NCI-H2171 treated with DMSO at 0.1 percent for 48 hours (cell line): ENCODE data around the gene TLX1.
A peak's percentile ranks its signal among the peaks of the same experiment; 100 is the strongest.

Experiments
- DNase-seq: peaks from one replicate; lab custom pipeline; 2025; lab: John Stamatoyannopoulos, UW

TLX1 gene

GRCh38 chr10:101134299-101135127, 3.4 kb downstream of the TLX1 start:
- DNase-seq, result no peak

- DNase-seq, result no peak
Measured at GRCh38 chr10:101135141-101136006, 4.3 kb downstream of the TLX1 start.

GRCh38 chr10:101136007-101136707, 5.1 kb downstream of the TLX1 start:
- no peak for DNase-seq

- DNase-seq, result no peak
Measured at GRCh38 chr10:101136708-101137121, 5.6 kb downstream of the TLX1 start.

DNA sequence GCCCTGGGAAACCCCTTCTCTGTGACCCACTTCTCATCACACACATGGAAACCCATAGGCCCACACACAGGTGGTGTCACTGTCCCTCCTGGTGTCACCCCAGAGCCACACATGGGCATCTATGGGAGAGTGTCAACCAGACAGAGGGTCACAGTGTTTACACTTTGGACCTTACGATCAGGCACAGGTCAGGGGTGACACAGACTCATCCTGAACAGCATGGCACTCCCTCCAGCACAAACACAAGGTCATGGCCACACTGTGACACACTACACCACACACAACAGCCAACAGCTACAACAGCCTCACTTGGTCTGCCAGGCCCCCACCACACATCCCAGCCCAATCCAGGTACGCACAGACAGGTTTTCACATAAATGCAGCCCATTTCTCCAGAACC, 6.2 kb downstream of the TLX1 start:
- DNase-seq, result no peak

DNA sequence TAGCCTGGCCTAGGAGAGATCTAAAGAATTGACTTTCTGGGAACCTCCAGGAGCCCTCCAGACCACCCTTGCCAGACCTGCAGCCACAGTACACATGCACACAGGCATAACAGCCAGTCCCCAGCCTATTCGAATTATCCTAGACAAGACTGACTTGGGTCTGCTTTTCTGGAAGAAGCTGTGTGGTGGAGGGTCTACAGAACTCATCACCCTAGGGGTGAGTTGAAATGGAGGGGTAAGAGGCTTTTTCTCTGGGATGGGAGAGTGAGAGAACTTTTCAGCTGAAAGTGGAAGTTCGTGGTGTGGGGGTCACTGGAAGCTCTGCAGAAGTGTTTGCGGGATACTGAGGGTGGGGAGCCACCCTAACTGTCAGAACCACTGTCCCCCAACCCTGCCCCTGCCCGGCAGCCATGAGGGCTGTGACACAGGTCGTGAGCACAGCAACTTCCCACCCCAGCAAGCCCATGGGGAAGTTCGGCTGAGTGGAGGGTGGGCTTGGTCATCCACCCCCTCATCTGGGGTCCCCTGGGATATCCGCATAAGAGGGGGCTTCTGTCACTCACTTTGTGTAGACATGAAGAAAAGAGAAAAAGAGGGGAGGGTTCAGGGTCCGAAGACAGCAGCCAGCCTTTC, 7.8 kb downstream of the TLX1 start:
- no peak for DNase-seq

- no peak for DNase-seq
Measured at GRCh38 chr10:101139421-101139911, 8.4 kb downstream of the TLX1 start.

DNA sequence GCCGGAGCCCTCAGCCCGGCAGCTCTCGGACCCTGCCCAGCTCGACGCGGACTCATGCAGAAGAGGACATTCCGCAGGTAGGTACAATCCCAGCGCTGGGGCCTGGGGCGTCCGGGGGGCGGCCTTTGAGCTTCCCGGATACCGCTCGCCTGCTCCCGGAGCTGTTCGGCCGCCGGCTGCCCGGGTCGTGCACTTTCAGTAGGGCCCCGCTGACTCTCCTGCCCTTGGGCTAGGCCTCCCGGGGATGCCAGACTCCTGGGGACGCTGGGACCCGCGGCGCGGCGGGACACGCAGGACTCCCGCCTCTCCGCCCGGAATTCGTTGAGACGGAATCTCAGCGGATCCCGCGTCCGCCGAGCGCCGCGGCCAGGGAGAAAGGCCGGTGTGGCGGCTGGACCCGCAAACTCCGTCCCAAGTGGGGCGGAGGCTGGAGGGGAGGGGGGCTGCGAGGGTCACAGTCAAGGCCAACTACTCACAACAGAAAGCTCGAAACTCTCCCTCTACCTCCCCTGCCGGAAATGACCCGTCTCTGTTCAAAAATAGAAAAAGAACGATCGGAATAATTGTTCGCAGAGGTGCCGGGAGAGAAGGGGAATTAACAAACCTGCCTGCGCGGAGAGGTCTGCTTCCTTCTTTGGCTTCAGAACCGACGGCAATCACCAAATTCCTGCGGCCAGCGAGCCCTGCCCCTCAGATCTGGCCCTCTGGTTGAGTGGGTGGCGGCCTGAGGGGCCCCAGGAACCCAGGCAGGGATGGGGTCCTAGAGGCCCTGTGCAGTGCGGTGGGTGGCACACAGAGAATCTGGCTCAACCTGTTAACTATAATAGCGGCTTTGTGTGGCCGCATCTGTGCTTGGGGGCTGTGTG, 9.2 kb downstream of the TLX1 start:
- no peak for DNase-seq

GRCh38 chr10:101140950-101141615, 10.0 kb downstream of the TLX1 start:
- no peak for DNase-seq

DNA sequence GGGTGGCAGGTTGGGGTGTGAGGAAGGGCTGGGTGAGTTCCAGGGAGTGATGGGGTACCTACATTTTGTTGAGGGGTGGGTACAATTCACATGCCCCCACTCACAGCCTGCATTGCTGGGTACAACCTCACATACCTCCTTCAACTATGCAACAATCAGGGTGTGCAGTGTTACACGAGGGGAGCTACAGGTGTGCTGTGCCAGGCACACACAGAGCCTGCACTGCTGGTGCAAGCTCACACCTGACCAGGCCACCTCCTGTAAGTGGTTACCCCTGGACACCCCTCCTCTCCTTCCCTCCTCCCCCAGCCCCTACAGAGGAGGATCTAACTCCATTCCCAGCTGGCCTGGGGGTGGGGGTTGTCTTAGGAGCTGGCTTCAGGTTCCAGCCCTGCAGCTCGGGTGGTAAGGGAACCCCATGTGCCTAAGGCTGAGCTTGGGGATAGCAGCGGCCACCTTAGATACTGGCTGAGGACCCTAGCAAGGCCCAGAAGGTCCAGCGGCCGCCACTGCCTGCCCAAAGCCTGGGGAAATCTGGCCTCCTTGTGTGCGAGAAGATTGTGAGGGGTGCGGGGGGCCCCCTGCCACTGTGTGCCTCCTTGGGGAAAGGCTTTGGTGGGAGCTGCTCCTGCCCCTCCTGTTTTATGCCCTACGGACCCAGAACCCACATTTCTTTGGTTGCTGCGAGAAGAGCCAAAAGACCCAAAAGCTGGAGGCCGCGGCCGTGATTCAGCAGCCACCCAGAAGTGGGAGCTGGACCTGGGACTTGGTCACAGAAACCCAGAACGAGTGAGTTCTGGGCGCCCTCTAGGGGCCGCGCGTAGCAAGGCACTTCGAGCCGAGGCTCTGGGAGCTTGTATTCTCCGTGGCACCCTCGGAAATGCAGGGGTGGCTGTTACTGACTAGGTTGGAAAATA, 10.8 kb downstream of the TLX1 start:
- DNase-seq, result peak; percentile 68

GRCh38 chr10:101142533-101143344, 11.6 kb downstream of the TLX1 start:
- no peak for DNase-seq

GRCh38 chr10:101143345-101143630, 12.2 kb downstream of the TLX1 start:
- no peak for DNase-seq

DNA sequence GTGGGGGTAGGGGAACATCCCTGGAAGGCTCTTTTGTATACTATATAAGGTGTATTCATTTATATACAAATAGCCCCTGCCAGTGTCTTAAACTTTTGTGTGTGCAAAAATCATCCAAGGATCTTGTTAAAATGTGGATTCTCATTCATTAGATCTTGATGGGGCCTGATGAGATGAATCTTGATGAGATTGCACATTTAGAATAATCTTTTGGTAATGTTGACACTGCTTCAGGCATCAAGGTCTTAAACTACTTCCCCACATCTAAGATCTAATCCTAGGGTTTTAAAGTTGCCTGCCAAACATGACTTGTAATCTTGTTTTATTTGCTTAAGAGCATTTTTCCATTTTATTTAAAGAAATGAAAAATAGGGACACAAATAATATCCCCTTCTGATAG, 13.0 kb downstream of the TLX1 start:
- DNase-seq, result no peak

- no peak for DNase-seq
Measured at GRCh38 chr10:101145145-101145544, 14.0 kb downstream of the TLX1 start.

- DNase-seq, result no peak
Measured at GRCh38 chr10:101145750-101146391, 14.8 kb downstream of the TLX1 start.

DNA sequence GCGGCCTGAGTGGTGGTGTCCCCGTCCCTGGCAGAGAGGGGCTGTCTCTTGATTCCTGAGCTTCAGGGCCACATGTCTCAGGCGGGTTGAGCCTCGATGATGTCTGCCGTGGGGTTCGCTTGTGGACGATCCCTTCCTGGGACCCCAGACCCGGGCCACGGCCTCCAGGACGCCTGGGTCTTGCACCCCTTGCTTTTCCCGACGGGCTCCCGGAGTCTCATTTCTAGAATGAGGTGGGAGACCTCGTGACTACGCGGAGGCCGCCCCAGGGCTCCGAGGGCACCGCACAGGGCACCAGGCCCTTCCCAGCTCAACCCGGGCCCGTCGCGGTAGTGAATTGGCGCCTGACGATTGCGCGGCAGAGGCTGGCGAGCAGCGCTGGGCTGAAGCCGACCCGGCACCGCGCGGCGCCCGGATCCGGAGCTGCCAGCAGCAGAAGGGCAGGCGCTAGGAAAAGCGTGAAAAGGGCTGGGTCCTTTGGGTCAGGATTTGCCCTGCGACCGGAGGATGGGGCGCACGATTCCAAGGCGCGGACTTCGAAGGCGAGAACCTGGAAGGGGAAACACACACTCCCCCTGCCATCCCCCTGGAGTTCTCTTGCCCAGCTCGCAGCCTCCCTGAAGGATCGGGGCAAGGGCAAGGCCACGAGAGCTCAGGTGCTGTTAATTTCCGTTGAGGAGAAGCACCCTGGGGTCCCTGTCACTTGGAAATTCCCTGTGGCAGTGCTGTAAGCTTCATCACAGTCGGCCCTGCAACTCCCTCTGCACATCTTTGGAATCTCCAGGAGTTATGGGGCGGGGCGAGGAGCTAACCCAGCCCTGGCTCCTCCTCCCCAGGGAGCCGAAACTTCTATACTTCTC, 15.5 kb downstream of the TLX1 start:
- DNase-seq, result no peak

GRCh38 chr10:101151395-101151794, 20.3 kb downstream of the TLX1 start:
- no peak for DNase-seq
